NCI-H1105 (cell line): ENCODE results near the gene PLCB1.
"Not testable (repeated sequence)": the region's sequence is repeated elsewhere in the genome, so short reads cannot be mapped to it uniquely, and the experiment has no call there.

Source experiments
- DNase-seq: peaks from one replicate; lab custom pipeline; 2025; lab: John Stamatoyannopoulos, UW

The PLCB1 gene

DNA sequence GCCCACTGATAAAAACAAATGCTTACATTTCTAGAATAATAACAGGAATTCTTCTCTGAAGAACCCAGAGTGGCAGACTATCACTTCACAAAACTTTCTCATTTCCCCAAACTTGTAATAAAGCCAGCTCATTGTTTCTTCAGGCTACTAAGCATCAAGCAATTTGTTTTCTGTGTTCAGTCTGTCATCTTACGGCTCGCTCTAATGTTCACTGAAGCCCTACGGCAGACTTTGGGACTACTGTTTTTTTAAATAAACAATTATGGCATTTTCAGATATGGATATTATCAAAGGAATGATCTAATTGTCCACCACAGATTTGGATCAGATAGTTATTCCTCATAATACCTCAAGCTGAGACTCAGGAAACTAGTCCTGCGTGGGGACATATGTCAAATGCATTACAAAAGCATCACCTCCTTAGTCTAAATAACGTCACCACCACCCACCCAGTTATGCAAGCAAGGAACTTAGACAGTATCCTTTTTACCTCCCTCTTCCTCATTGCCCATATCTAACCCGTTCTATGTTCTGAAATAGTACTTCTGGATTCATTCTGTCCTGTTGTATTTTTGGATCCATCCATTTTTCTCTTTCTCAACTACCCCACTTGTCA is 415.1 kb downstream of the PLCB1 start:
- no peak for DNase-seq

- no peak for DNase-seq
Observed at GRCh38 chr20:8547968-8548588, 416.0 kb downstream of the PLCB1 start.

DNA sequence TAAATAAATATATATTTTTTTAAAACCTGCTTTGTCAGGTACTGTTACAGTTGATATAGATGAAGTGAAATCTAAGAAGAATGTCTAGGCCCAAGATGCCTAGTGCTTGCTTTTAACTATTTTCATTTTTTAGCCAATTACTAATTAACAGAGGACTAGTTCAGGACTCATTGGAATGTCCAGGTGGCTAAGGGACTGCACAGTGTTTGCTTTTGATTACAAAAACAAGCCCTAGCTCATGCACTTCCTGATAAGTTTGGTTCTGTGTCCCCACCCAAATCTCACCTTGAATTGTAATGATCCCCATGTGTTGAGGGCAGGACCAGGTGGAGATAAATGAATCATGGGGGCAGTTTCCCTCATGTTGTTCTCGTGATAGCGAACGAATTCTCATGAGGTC is 417.1 kb downstream of the PLCB1 start:
- no peak for DNase-seq

DNA sequence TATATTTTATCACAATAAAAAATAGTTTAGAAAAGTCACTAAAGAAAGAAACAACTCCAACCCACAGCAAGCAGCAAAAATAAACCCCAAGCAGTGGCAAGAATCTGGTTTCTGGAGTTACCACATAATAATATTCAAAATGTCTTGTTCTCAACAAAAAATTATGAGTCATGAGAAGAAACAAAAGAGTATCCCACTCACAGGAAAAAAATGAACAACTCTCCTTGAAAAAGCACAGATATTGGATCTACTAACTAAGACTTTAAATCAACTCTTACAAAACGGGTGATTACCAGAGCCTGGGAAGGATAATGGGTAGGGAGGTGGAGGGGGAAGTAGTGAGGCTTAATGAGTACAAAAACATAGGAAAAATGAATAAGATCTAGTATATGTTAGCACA is 425.6 kb downstream of the PLCB1 start:
- no peak for DNase-seq

- DNase-seq = no peak
Observed at GRCh38 chr20:8562356-8562755, 430.3 kb downstream of the PLCB1 start.

DNA sequence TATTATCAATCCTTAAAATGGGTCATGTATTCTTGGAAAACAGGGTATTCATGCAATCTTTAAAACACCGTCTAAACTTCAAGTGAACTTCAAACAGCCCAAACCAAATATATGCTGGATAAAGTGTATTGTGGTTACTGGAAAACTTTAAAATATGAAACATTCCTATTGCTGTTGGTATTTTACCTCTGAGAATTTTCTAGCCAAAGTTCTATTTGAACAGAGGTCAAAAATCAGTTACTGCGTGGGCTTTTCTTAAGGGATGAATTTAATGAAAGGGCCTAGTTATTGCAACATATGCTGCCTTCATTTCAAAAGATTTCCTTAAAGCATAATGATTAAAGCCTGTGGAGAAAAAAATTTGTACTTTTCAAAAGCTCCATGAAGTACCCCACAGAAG is 436.0 kb downstream of the PLCB1 start:
- no peak for DNase-seq

DNA sequence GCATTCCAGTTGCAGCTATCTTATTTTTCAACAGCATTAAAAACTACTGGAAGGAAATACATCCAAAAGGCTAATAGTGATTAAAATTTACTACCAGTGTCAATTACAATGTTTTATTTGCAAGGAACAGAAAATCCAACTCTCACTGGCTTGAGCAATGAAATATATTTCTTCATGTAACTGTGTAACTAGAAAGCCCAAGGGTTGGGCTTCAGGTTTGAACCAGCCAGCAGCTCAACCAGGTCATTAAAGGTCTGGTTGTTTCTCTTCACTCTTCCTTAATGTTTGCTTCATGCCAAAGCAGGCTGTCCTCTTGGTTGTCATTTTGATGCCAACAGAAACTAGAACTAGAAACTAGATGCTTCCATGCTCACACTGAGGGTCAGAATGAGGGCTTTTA is 437.7 kb downstream of the PLCB1 start:
- DNase-seq = no peak

- no peak for DNase-seq
Observed at GRCh38 chr20:8571611-8572010, 439.5 kb downstream of the PLCB1 start.

GRCh38 chr20:8573686-8574085 is 441.6 kb downstream of the PLCB1 start:
- no peak for DNase-seq

DNA sequence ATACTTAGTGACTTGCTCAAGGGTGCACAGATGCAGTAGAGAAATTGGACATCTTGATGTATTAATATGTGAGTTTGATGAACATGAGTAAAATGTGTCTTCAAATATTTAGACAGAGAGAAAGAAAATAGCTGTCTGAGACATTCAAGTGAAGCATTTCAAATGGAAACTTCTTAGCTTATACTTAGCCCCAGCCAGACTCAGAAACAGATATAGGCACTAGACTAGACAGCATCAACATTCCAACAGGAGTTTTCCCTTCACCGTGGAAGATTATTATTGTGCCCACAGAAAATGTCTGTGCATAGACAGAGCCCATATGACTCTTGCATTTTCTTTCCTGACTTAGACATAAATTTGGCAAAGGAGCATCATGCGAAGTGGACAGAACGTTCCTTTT is 443.0 kb downstream of the PLCB1 start:
- no peak for DNase-seq

DNA sequence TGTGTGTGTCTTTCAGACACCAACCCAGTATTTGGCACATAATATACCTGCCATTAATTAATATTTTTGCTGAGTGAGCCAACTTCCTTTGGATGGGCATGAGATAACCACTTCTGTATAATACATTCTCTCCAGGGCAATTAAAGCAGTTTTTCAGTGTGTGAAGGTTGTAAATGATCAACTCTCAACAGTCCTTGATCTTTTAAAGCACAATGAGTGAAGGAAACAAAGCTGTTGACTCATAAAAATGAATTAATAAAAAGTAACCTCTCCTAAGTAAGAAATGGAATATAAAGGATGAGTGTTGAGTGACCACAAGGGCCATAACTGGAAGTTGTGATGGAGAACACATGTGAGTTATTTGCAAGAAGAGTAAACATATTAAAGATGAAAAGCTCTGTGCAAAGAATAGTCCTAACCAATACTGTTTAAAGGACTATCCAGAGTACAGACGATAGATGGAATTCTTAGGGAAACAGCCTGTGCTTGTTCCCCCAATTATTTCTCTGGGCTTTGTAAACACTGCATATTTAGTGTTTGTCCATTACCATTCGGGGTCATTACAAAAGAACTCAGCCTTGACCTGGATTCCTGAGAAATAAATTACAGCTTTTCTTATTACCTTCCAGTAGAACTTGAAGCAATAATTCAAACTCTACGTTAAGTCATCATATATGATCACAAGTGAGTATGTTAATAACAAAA is 446.2 kb downstream of the PLCB1 start:
- peak; percentile 68 for DNase-seq

GRCh38 chr20:8579035-8579434 is 447.0 kb downstream of the PLCB1 start:
- no peak for DNase-seq

DNA sequence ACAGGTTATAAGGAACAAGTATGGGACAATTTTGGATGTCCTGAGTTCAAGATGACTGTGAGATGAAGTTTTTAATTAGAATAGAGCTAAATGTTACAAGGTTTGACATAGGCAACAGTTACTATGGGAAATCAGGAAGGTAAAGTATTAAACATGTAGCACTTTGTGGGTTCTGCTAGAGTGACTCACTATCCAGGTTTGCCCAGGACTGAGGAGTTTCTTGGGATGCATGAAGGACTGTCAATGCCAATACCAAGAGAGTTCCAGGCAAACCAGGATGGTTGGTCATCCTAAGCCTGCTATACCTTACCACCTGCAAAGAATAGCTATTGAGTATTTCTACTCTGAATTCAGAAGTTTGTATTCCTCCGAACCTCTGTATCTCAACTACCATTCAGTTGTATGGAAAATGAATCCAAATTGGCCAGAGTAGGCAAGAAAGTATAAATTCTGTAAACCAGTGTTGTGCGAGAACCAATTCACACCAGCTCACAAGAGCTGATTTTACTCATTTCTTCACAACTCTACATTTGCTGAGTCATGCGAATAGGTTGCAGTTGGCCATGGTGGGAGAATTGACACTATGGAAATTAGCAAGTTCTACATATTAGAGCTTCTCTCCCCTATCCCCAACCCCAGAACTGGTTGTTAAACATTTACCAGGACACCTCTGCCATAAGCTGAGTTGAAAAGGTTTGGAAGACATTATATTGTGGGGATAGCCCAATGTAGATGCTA is 449.5 kb downstream of the PLCB1 start:
- no peak for DNase-seq

- DNase-seq = no peak
Observed at GRCh38 chr20:8583012-8583565, 451.0 kb downstream of the PLCB1 start.

- DNase-seq = no peak
Observed at GRCh38 chr20:8583566-8584043, 451.5 kb downstream of the PLCB1 start.

GRCh38 chr20:8587251-8587650 is 455.2 kb downstream of the PLCB1 start:
- no peak for DNase-seq

- DNase-seq = no peak
Observed at GRCh38 chr20:8587810-8588209, 455.7 kb downstream of the PLCB1 start.

GRCh38 chr20:8589956-8590355 is 457.9 kb downstream of the PLCB1 start:
- DNase-seq = no peak

- not testable (repeated sequence) for DNase-seq
Observed at GRCh38 chr20:8600910-8601541, 469.0 kb downstream of the PLCB1 start.

- DNase-seq = no peak
Observed at GRCh38 chr20:8601542-8601912, 469.5 kb downstream of the PLCB1 start.

DNA sequence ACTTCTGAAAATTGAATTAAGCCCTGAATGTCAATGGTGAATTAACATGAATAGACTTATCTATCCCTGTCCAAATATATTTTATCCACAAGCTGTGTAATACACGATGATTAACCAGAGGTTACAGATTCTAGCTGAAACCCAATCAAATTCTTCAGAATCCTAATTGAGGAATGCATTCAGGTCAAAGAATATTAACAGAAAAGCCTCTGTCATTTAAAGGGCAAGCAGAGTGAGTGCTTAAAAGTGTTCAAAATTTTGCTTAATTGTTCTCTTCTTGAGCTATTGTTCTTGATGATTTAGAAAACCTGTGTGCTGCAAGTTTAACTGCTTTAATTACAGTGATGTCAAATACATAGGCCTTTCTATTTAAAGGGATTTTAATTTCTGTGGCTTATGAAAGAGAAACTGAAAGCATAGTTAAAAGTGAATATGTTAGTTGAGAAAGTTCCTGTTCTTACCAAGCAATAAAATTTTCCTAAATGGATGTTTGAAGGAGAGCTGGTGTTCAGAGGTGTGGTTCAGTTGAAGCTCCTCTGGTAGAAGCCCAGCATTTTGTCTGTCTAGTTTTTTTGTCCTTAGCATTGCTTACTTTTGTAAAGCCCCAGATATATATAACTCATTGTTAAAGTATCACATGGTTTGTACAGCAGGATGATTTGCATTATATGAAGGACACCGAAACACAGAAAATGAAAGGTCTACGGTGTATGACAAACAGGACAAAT is 470.5 kb downstream of the PLCB1 start:
- DNase-seq = no peak
